GM12873 (cell line): Measurements from ENCODE around the gene NEDD4L.

Experiments
- TF ChIP-seq, protein P1 (sequence below): IDR thresholded peaks from 2 replicates; pipeline ENCODE4 v1.5.1; 2012; ENCODE audit warnings: low read depth, mild to moderate bottlenecking, moderate library complexity, low read length, control low read depth; ENCODE audit not compliant: insufficient read depth; ENCODE audit errors: missing control alignments

NEDD4L gene

DNA sequence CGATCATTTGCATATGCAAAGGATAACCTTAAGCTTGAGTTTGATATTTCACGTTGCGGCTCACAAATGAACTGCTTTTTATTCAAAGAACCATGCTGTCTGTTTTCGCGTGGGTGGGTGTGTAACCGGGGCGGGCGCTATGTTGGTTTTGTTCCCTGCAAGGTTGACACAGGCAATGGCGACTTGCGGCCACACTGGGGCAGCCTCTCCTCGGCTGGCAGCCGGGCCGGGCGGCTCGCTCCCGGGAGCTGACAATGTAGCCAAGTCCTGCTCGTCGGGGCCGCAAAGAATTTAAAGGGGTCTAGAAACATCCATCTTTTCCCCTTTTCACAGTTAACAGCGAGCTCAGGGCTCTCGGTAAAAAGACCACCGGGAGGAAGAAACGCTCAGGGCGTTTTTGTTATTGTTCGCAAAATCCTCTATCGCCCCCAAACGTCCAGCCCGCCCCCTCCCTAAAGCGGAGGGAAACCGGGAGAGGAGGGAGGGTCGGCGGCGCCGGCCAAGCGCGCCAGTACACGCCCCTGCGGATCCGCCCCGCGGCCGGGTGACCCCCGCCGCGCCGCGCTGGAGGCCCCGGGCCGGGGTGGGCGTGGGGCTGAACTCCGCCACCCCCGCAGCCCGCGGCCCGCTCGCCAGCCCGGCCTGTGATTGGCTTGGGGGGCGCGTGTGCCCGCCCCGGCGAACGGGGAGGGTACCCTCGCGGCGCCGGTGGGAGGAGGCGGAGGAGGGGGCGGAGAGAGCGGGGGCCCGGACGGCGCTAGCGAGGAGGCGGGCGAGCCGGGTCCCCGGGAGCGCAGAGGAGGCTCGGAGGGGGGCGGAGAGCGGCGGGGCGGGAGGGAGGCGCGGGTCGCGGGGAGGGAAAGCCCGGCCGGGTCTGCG, at the start of gene NEDD4L:
Gene NEDD4L (plus strand): TSS at position 736 of the 879 bp plus-strand sequence. CDS start 435 bp downstream, outside the sequence.
- TF ChIP-seq, protein P1, sequence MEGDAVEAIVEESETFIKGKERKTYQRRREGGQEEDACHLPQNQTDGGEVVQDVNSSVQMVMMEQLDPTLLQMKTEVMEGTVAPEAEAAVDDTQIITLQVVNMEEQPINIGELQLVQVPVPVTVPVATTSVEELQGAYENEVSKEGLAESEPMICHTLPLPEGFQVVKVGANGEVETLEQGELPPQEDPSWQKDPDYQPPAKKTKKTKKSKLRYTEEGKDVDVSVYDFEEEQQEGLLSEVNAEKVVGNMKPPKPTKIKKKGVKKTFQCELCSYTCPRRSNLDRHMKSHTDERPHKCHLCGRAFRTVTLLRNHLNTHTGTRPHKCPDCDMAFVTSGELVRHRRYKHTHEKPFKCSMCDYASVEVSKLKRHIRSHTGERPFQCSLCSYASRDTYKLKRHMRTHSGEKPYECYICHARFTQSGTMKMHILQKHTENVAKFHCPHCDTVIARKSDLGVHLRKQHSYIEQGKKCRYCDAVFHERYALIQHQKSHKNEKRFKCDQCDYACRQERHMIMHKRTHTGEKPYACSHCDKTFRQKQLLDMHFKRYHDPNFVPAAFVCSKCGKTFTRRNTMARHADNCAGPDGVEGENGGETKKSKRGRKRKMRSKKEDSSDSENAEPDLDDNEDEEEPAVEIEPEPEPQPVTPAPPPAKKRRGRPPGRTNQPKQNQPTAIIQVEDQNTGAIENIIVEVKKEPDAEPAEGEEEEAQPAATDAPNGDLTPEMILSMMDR: peak; percentile 88

DNA sequence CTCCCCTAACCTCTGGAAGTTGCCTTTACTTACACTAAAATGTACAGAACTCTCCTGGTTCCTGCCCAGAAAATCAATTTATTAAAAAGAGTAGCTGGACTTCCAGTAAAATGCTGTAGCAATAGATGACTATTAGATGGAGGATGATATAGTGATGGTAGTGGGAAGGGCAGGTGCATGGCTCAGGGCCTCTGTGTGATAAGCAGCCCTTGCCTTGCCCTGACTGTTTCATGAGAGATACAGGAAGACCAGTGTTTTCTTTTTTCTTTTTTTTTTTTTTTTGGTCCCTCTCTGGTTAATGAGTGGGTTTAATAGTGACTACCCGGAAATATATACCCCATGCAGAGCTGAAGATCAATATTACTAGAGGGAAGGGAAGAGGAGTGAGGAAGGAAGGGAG, 48.7 kb upstream of the NEDD4L start:
- TF ChIP-seq, protein P1: no peak

DNA sequence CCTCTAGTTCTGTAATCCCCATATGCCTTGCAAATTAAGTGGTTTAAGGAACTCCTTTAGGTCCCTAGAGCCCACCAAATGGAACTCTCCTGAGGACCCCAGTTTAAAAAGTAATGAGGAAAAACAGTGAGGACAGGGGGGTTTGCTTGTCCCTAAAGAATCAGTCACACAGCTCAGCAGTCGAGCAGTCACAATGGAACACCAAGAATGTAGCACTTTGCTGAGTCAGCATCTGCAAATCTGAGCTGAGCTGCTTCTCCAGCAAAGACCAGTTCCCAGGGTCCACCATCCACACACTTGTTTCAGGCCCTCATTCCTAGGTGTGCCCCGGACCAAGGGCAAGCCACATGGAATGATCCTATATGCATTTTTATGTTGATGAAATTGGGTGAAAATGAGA, 46.2 kb upstream of the NEDD4L start:
- TF ChIP-seq, protein P1: no peak

DNA sequence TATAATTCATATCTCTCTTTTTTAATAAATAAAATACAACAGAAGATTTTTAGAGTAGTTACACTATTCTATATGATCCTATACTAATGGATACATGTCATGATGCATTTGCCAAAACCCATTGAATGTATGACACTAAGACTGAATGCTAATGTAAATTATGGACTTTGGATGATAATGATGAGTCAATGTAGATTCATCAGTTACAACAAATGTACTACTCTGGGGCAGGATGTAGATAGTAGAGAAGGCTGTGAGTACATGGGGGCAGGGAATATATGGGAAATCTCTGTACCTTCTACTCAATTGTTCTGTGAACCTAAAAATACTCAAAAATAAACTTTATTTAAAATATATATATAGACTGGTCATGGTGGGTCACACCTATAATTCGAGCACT, 45.6 kb upstream of the NEDD4L start:
- TF ChIP-seq, protein P1: no peak

DNA sequence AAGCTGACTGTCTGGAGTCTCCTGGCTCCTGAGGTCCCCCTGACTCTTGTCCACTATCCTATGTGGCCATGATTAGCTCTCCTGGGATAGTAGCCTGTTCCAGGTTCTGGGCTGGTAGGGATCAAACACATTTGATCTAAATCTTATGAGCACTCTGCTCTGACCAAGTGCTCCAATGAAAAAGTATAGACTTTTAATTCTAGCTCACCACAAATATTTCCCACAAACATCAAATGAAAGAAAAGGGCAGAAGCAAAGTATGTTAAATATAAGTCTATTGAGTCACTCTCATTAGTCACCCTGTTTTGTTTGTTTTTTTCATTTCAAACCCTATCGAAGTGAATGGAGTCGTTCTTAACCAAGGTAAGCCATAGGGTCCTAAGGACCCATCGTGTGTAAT, 39.7 kb upstream of the NEDD4L start:
- TF ChIP-seq, protein P1: no peak

DNA sequence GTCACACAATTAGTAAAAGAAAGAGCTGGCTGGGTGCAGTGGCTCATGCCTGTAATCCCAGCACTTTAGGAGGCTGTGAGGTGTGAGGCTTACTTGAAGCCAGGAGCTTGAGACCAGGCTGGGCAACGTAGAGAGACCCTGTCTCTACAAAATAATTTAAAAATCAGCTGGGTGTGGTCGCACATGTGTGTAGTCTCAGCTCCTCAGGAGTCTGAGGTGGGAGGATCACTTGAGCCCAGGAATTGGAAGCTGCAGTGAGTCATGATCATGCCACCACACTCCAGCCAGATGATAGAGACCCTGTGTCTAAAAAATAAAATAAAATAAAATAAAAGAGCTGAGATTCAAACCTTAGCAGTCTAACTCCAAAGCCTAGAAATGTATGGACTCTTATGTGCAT, 39.0 kb upstream of the NEDD4L start:
- TF ChIP-seq, protein P1: no peak

DNA sequence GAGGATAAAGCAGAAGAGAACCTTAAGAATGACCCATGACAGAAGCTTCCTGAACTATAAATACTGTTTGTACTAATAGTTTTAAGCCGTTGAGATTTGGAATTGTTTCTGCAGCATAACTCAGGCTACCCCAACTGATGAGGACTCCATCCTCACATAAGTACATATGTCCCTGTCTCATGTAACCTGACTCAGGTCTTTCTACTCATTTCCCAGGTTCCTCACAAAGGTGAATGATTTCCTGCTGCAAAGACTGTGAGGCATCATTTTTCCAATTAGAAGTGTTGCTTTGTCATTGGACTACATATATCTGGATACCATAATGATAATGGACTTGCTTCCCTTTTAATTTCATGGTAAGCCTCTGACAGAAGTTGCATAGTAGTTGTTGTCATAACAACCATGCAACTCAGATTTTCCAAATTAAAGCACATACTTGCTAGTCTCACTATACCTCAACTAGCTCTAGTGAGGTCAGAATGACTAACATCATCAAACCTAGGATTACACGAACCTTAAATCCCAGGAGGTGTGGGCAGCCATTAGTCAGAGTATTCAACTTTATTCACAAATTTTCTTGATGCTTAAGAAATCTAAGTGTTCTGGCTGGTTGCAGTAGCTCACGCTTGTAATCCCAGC, 38.0 kb upstream of the NEDD4L start:
- TF ChIP-seq, protein P1: no peak
